HG03571 (cell line): Measurements from ENCODE around the gene ABHD8.

ENCODE experiments used
- ATAC-seq: cut with Tn5 transposase; IDR thresholded peaks from one replicate; pipeline ENCODE4 v1.9.1; 2021; ENCODE audit not compliant: unreplicated experiment

ABHD8 gene

DNA sequence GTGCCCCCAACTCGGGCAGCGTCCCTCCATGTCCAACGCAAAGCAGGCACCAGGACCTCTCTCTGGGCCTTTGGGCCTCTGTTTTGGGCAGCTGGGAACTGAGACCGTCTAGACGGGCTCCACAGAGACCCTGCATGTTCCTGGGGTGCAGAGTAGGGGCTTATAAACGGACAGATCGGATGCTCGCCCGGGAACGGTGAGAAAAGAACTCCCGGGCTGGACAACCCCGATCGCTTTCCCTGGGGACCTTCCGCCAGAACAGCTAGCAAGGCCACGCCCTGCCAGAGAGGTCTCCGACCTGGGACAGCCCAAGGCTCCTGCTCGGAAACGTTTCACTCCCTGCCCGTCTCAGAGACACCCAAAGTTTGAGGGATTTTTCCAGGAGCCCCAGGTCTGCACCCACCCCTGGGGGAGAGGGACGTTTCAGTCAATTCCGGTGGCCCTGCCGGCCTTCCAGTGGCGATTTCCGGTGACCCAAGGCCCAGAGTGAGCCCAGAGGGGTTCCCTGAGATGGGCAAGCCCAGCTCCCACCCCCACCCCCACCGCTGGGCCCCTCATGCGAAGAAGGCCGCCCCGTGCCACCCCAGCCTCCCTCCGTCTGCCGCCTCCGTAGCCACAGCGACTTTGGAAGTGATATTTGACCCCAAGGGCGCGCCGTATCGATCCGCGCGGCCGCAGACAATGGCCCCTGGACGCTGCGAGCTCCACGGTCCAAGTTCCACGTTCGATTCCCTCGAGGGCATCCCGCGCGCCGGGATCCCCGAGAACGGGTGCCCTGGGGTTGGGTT, 59.2 kb downstream of the ABHD8 start:
- no peak for ATAC-seq

DNA sequence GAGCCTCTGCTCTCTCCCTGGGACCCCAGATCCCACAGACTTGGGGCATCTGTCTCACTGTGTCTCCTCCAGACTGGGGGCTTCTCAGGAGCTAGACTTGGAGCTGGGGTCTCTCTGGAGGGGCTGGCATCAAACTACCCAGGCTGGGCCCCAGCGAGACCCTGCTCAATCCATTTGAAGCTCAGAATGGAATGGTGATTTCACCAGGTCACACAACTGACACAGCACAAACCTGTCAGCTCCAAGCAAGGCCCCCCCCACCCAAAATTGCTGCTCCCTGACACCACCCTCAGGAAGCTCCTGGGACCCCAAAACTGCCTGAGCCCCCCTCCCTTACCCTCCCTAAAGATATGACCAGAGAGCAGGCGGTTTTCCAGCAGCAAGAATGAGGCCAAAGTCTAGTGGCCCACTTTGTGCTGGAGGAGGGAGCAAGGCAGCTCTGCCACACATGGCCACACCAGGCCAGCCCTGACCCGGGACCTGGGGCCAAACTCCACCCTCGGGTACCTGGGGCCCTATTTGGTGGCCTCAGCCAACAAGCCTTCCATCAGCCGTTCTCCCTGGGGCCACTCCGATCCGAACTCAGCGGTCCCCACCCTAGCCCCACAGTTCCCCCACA, 59.9 kb downstream of the ABHD8 start:
- no peak for ATAC-seq

DNA sequence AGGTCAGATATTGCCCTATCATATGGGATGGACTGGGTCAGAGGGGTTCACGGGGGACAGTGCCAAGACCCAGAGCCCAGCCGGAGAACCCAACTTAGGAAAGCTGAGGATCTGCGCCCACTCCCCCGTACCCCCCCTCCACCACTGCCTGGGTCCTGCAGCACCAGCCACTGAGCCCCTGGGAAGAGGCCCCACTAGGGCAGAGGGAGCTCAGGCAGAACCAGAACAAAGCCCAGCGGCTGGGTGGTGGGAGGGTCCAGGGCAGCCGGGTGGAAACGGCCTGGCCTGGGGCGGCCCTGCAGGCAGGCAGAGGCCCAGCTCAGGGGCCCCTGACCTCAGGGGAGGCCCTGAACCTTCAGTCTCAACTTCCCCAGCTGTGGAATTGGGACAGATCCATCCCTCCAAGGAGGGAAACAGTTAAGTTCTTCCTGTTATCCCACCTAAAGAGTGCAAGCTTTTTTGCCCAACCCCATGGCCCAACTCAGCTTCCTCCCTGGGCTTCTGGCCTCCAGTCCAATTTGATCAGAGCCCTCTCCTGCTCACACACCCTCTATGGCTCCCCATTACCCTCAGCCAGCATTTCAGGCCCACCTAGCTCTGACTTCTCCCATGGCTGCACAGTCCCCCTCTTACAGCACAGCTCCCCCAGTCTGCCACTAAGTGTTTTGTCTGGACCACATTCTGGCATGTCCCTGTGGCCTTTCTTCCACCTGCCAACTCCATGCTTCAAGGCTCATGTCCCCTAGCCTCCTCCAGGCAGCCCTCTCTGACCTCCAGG, 60.6 kb downstream of the ABHD8 start:
- no peak for ATAC-seq
